Measurements from ENCODE around the gene SPON1. TPM values are rescaled to one million over a fixed set of nuclear protein-coding genes. Genes with fewer than 3 reads are reported as not detected.

The SPON1 gene
- total RNA-seq, 1 experiment from 2014 or later = not detected

- in situ Hi-C loops (cut with HindIII; ENCODE audit: low pct_unique_long_range_greater_than_20kb, low sequenced_read_pairs) = no loop called here
- DNase-seq (ENCODE audit: low read depth, low spot score) = no peak
Observed at GRCh38 chr11:14181121-14181520, 218.6 kb downstream of the SPON1 start.

- DNase-seq (ENCODE audit: low read depth, low spot score) = no peak
- in situ Hi-C loops (cut with HindIII; ENCODE audit: low pct_unique_long_range_greater_than_20kb, low sequenced_read_pairs) = no loop called here
Observed at GRCh38 chr11:14182833-14183364, 220.4 kb downstream of the SPON1 start.

DNA sequence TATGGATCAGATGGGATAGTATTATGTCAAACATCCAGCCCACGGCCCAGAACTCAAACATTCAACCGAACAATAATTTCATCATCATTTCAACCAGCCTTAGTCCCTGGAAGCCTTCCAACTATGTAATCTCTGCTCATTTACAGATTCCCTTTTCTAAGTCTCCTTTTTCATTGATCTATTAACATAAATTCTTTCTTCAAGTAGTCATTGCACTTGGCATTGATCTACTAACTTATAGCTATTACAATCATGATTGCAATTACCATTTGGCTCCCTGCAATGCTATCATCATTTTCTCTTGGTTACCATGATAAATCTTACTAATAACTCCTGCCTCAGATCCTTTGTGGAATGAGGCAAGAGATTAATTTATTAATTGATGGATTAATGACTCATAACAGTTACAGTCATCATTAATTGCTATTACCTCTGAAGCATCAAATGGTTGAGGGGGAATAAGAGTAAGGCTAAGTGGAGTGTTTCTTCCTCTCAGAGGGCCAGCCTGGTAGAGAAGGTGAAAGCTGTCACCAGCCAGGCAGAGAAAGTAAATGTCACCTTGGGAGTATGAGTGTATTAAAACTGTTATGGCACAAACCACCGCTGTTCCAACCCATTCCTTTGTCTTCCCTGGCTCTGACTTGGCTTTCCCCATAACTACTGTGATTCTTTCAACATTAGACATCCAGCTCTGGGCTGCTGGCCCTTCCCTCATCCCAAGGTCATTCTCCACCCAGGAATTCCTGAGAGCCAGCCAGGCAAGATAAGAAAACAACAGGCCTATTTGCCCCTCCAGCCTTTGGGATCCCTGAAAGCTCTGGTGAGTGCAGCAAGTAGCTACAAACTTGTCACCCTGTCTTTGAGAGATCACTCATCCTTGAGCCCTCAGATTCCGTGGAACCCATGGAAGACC lies 221.8 kb downstream of the SPON1 start:
- DNase-seq (ENCODE audit: low read depth, low spot score) = no peak
- in situ Hi-C loops (cut with HindIII; ENCODE audit: low pct_unique_long_range_greater_than_20kb, low sequenced_read_pairs) = no loop called here

DNA sequence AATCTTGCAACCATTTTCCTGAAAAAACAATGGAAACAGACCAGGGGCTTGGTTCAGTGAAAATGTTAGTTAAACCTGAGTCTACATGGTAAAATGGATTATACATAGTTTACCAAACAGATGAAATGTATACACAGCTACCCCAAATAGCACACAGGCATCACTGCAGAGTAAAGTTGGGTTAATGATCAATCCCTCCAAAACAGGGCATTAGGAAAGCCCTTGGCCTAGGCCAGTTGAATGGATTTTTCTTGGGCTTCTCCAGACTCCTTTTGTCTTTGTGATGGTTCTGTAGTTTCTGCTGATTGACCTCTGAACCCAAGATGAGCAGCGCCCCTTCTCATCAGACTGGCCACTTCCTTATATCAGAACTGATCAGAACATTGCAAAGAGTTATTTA lies 222.9 kb downstream of the SPON1 start:
- no peak for DNase-seq (ENCODE audit: low read depth, low spot score)
- in situ Hi-C loops (cut with HindIII; ENCODE audit: low pct_unique_long_range_greater_than_20kb, low sequenced_read_pairs) = no loop called here

GRCh38 chr11:14186046-14186775 lies 223.7 kb downstream of the SPON1 start:
- in situ Hi-C loops (cut with HindIII; ENCODE audit: low pct_unique_long_range_greater_than_20kb, low sequenced_read_pairs) = no loop called here
- no peak for DNase-seq (ENCODE audit: low read depth, low spot score)

GRCh38 chr11:14189874-14190273 lies 227.4 kb downstream of the SPON1 start:
- DNase-seq (ENCODE audit: low read depth, low spot score) = no peak
- in situ Hi-C loops (cut with HindIII; ENCODE audit: low pct_unique_long_range_greater_than_20kb, low sequenced_read_pairs) = no loop called here

GRCh38 chr11:14190992-14191778 lies 228.7 kb downstream of the SPON1 start:
- DNase-seq (ENCODE audit: low read depth, low spot score) = no peak
- in situ Hi-C loops (cut with HindIII; ENCODE audit: low pct_unique_long_range_greater_than_20kb, low sequenced_read_pairs) = no loop called here

DNA sequence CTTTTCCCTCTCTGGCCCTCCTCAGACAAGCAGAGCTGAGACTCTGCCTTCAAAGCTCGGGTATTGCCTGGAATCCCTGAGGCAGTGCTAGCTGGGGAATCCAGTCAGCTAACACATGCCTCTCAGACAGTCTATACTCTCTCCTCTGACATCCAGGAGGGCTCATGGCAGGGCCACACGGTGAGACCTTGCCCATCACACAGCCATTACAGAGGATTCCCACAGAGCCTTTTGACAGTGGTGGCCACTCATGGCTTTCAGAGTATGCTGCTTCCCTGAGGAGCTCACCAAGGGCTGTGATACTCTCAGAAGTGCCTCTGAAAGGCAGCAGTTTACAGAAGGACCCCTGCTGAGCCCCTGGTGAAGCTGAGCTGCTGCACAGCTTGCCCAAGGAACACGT lies 231.1 kb downstream of the SPON1 start:
- in situ Hi-C loops (cut with HindIII; ENCODE audit: low pct_unique_long_range_greater_than_20kb, low sequenced_read_pairs) = no loop called here
- no peak for DNase-seq (ENCODE audit: low read depth, low spot score)

GRCh38 chr11:14202251-14203196 lies 240.0 kb downstream of the SPON1 start:
- DNase-seq (ENCODE audit: low read depth, low spot score) = no peak
- in situ Hi-C loops (cut with HindIII; ENCODE audit: low pct_unique_long_range_greater_than_20kb, low sequenced_read_pairs) = no loop called here

GRCh38 chr11:14203321-14203720 lies 240.8 kb downstream of the SPON1 start:
- in situ Hi-C loops (cut with HindIII; ENCODE audit: low pct_unique_long_range_greater_than_20kb, low sequenced_read_pairs) = no loop called here
- DNase-seq (ENCODE audit: low read depth, low spot score) = no peak

GRCh38 chr11:14212986-14213385 lies 250.5 kb downstream of the SPON1 start:
- DNase-seq (ENCODE audit: low read depth, low spot score) = peak; percentile 18
- in situ Hi-C loops (cut with HindIII; ENCODE audit: low pct_unique_long_range_greater_than_20kb, low sequenced_read_pairs) = no loop called here

- no peak for DNase-seq (ENCODE audit: low read depth, low spot score)
- in situ Hi-C loops (cut with HindIII; ENCODE audit: low pct_unique_long_range_greater_than_20kb, low sequenced_read_pairs) = no loop called here
Observed at GRCh38 chr11:14218728-14219127, 256.2 kb downstream of the SPON1 start.

DNA sequence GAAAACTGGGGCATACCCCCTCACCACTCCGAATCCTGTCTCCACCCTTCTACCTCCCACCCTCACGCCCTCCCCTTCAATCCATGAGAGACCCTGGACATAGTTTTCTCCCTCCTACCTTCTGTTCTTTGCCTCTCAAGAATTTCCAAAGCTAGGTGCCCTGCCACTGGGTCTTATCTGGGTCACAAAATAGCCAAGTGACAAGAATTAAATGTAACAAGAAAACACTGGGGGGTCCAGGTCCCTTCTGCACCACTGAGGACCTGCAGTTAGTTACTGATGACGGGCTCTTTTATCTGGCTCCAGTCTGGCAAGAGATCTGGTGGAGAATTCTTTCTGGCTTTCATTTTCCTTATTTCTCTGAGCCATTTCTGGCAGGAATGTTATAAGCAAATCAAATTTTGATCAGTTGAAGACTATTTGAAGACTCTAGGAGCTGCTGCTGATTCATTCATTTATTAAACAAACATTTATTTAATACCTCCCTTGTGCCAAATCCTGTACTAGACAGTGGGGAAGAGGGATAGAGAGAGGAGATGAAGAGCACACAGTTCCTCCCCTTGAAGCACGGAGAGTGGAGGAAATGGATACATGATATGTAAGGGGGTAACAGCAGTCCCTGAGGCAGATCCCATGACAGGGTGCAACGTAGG lies 261.2 kb downstream of the SPON1 start:
- in situ Hi-C loops (cut with HindIII; ENCODE audit: low pct_unique_long_range_greater_than_20kb, low sequenced_read_pairs) = no loop called here
- DNase-seq (ENCODE audit: low read depth, low spot score) = no peak

DNA sequence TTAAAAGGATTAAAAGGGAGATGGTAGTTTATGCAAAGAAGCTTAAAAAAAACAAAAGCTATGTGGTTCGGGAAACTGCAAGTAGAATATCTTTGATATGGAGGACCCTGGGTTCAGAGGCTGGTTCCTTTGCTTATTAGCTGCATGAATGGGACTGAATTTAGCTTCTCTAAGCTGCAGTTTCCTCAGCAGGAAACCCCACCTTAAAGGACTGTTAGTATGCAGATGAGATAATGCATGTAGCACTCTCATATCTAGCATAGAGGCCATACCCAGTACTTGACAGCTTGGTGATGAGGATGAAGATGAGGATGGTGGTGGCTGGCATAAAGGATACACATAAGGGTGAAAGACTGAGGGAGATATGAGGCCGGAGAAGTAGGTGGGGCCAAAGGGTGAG lies 261.9 kb downstream of the SPON1 start:
- in situ Hi-C loops (cut with HindIII; ENCODE audit: low pct_unique_long_range_greater_than_20kb, low sequenced_read_pairs) = no loop called here

GRCh38 chr11:14225666-14226065 lies 263.1 kb downstream of the SPON1 start:
- in situ Hi-C loops (cut with HindIII; ENCODE audit: low pct_unique_long_range_greater_than_20kb, low sequenced_read_pairs) = no loop called here
- no peak for DNase-seq (ENCODE audit: low read depth, low spot score)

More for the DNA sequence above, 261.9 kb downstream of the SPON1 start:
- DNase-seq (ENCODE audit: low read depth, low spot score) = no peak

DNA sequence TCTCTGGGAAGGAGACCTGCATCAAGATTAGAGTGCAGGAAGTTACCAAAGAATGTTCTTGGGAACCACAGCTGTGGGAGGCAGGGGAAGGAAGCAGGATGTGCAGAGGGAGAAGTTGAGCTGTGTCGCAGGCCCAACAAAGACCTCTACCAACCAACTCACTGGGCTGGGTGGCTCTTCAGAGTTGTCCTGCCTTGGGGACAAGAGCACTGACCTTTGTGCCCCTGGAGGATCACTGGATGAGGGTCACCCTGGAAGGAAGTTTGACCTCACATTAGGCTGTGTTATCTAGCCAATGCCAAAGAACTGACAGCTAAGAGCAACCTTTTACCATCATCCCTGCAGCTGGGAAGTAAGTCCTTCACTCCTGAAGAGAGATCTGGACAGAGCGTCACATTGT lies 265.8 kb downstream of the SPON1 start:
- no peak for DNase-seq (ENCODE audit: low read depth, low spot score)
- in situ Hi-C loops (cut with HindIII; ENCODE audit: low pct_unique_long_range_greater_than_20kb, low sequenced_read_pairs) = no loop called here
